GM12872 (cell line): ENCODE data around the gene SP6.

ENCODE experiments used
- TF ChIP-seq, protein P1 (sequence below): IDR thresholded peaks from 3 replicates; pipeline ENCODE4 v1.5.1; 2011; ENCODE audit warnings: low read depth, mild to moderate bottlenecking, low read length, moderate library complexity; ENCODE audit not compliant: insufficient read depth

Gene SP6

DNA sequence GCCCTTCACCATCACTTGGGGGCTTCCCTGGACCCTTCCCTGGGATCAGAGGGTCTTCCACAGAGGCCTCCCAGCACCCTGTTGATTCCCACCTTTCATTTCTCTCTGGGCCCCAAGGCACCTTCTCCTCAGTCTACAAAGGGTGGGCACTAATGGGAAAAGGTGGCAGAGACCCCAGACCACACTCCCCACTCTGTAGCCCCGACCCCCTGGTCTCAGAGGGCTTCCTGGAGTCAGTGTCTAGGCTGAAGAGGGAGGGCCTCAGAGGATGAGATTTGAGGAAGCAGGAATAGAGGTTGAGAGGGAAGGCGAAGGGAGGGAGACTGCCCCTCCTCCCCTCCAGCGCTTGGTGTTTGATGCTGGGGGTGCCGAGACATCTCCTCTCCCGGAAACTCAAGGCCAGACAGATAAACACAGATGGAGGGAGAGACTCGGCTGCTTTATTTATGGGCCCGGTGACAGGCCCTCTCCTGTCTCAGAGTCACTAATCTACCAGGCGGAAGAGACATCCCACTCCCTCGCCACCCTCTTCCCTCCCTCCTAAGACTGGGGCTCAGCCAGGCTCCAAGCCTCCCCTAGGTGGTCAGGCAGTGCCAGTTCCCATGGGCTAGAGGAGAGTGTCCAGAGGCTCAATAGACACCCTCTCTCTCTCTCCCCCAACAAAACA, 26.5 kb upstream of the SP6 start:
- TF ChIP-seq, protein P1, sequence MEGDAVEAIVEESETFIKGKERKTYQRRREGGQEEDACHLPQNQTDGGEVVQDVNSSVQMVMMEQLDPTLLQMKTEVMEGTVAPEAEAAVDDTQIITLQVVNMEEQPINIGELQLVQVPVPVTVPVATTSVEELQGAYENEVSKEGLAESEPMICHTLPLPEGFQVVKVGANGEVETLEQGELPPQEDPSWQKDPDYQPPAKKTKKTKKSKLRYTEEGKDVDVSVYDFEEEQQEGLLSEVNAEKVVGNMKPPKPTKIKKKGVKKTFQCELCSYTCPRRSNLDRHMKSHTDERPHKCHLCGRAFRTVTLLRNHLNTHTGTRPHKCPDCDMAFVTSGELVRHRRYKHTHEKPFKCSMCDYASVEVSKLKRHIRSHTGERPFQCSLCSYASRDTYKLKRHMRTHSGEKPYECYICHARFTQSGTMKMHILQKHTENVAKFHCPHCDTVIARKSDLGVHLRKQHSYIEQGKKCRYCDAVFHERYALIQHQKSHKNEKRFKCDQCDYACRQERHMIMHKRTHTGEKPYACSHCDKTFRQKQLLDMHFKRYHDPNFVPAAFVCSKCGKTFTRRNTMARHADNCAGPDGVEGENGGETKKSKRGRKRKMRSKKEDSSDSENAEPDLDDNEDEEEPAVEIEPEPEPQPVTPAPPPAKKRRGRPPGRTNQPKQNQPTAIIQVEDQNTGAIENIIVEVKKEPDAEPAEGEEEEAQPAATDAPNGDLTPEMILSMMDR: no peak

DNA sequence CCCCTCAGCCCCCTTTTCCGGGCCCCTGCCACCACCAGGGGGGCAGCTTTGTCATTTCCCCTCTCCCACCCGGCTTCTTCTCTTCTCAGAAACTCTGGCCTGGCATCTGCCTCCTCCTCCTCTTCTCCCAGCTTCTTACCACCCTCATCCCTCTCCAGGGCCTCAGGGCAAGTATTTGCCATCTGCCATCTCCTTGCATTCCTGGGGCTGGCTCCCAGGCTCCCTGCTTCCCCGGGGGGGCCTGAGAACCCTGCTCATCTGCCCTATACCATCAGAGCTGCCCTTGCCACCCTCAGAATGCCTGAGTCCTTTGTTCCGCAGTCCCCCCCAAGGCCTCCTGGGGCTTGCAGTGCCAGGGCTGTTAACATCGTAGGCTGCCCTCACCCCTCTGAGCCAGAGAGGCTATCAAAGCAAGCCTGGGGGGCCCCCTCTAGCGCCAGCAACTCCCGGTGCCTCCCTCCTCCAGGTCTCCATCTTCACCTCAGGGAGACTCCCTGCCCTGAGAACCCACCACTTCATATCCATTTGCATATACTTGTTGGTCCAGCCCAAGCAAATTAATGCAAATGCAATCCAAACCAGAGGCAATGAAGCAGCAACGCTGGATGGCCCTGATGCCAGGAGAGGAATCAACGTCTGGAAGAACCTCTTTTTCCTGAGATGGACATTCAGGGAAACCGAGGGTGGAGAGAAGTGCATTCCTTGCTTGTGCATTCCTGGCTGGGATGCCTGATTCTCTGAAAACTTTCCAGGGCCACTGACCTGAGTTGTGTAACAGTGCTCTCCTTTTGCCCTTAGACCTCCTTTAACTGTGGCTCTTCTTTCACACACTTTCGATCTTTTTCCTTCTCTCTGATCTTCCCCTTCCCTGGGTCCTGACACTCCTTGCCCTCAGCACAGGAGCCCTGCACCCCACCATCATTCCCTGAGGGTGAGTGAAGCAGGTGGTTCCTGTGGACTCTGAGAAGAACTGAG, 24.3 kb upstream of the SP6 start:
- TF ChIP-seq, protein P1: no peak

DNA sequence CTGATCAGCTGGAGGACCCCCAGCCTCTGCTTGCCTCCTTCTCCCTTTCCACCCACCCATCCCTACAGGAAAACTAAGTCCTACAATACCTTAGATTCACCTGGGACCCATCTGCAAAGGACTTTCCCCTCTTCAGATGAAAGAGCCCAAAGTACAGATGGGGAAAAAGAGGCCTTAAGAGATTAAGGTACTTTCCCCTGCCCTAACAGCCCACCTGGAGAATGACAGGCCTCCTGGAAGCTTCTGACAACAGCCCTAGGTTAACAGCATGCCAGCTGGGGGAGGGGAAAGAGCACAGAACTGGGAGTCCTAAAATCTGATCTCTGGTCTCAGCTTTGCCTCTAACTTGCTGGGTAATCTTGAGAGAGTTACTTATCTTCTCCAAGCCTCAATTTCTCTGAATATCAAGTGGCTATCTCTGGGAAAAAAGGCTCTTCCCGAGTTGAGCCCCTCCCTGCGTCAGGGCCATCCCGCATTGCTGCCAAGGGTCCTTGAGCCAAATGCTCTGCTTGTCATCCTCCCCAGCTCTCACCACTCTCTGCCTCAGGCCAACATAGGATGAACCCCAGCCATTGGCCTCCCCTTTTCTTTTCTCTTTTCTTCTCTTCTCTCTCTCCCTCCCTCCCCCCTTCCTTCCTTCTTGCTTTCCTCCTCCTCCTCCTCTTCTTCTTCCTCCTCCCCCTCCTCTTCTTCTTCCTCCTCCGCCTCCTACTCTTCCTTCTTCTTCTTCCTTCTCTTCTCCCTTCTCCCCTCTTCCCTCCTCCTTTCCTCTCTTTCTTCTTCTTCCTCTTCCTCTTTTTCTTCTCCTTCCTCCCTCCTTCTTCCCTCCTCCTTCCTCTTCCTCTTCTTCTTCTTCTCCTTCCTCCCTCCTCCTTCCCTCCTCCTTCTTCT, 22.5 kb upstream of the SP6 start:
- TF ChIP-seq, protein P1: no peak

DNA sequence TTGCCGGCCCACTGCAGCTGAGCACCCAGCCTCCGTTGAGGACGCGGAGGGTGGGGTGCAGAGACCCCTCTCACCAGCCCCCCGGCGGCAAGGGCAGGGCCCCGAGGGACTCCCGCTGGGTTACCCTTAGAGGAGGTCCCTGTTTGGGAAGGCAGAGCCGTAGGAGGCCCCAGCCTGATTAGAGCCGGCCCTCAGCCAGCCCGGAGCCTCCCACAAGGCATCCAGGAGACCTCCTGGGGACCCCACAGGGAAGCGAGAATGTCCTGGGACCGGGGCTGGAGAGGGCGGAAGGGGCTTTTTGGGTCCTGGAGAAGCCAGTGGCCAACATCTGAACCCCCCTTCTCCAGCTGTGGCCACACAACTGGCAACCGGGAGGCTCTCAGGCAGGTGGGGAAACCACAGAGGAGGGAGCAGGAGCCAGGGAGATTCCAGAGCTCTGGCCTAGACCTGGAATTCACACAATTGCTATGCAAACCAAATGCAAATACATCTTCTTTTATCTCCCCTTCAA, 21.7 kb upstream of the SP6 start:
- TF ChIP-seq, protein P1: no peak

DNA sequence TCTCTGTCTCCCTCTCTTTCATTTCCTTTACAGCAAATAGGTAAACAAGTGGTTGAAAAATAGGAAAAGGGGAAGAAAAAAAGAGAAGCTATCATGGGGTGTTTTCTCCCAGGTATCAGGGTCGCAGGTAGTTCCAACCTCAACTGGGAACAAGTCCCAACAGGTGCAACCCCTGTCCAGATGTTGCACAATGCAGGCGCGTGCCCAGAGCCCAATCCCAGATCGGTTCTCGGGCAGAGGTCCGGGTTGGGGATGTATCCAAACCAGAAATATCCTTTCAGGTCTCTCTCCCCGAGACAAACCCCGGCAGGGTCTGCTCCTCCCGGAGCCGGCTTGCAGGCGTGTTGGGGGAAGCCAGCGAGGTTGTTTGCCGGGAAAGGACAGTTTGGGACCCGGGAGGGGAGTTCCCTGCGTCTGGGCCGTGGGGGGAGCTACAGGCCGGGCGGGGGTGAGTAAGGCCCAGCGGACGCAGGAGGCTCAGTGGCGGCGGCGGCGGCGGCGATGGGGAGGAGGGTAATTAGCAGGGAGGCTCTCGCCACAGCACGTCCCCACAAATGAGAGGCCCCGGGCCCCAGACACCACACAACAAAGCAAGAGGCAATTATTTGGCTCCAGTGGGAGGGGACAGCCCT, 21.2 kb upstream of the SP6 start:
- TF ChIP-seq, protein P1: no peak

DNA sequence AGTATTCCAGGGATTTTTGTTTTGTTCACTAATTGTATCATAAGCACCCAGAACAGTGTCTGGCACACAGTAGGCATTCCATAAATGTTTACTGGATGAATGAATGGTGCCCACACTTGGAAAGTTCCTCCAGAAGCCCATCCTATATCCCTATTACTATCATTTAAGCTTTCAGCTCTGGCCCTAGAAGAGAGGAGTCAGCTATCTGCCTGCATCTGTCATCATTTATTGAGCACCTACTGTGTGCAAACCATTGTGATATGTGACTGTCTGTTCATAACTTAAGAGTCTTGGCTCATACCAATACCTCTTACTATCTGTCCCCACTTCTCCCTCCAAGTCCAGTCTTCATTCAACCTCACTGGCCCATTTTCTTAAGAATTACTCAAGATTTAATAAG, 20.1 kb upstream of the SP6 start:
- TF ChIP-seq, protein P1: no peak
